ENCODE measurements around the gene PKIB.

PKIB gene

DNA sequence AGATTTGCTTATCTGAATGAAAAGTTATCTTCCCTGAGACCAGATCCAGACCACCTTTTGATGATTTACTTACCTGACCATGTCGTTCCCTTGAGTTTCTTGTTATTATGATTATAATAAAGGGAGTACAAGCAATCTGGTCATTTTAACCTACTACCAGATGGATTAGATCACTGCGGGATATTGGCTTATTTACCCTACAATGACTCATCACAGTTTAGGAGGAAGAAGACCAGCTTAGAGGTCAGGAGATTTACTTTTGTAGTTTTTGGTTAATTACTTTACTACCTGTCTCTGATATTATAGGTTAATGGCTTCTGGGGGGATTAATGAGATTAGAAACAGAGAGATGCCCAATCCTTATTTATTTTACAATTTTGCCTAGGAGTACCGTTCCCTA lies 10.7 kb downstream of the PKIB start:
- no peak overlapping the region for H3K27ac ChIP-seq
- no peak for TF ChIP-seq ZFX (IDR thresholded peaks at IDR 0.05)
- TF ChIP-seq, protein P1, sequence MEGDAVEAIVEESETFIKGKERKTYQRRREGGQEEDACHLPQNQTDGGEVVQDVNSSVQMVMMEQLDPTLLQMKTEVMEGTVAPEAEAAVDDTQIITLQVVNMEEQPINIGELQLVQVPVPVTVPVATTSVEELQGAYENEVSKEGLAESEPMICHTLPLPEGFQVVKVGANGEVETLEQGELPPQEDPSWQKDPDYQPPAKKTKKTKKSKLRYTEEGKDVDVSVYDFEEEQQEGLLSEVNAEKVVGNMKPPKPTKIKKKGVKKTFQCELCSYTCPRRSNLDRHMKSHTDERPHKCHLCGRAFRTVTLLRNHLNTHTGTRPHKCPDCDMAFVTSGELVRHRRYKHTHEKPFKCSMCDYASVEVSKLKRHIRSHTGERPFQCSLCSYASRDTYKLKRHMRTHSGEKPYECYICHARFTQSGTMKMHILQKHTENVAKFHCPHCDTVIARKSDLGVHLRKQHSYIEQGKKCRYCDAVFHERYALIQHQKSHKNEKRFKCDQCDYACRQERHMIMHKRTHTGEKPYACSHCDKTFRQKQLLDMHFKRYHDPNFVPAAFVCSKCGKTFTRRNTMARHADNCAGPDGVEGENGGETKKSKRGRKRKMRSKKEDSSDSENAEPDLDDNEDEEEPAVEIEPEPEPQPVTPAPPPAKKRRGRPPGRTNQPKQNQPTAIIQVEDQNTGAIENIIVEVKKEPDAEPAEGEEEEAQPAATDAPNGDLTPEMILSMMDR (conservative IDR thresholded peaks at IDR 0.05): no peak

GRCh38 chr6:122621638-122622037 lies 11.4 kb downstream of the PKIB start:
- H3K27ac ChIP-seq: no peak overlapping the region
- TF ChIP-seq ZFX (IDR thresholded peaks at IDR 0.05): no peak
- TF ChIP-seq, protein P1 (conservative IDR thresholded peaks at IDR 0.05): no peak

GRCh38 chr6:122622479-122622878 lies 12.3 kb downstream of the PKIB start:
- no peak for TF ChIP-seq ZFX (IDR thresholded peaks at IDR 0.05)
- TF ChIP-seq, protein P1 (conservative IDR thresholded peaks at IDR 0.05): no peak
- no peak overlapping the region for H3K27ac ChIP-seq

GRCh38 chr6:122623279-122623678 lies 13.1 kb downstream of the PKIB start:
- H3K27ac ChIP-seq: no peak overlapping the region
- no peak for TF ChIP-seq ZFX (IDR thresholded peaks at IDR 0.05)
- TF ChIP-seq, protein P1 (conservative IDR thresholded peaks at IDR 0.05): no peak

DNA sequence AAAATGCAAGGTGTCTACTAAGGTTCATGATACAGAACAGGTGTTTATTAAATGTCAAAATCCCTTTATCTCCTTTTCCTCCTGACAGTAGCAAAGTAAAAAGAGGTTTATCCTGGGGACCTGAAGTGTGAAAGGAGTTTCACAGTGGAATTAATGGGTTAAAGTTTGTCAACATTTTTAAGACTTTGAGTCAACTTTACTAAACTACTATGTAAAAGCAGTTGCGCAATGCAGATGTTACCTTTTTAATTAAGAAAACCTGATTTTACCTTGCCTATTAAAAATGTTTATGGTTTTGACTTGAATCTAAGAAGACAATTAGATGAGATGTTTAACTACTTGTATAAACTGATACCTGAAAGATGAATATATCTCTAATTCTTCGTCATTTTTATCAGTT lies 14.6 kb downstream of the PKIB start:
- TF ChIP-seq ZFX (IDR thresholded peaks at IDR 0.05): no peak
- TF ChIP-seq, protein P1 (conservative IDR thresholded peaks at IDR 0.05): no peak
- H3K27ac ChIP-seq: no peak overlapping the region

DNA sequence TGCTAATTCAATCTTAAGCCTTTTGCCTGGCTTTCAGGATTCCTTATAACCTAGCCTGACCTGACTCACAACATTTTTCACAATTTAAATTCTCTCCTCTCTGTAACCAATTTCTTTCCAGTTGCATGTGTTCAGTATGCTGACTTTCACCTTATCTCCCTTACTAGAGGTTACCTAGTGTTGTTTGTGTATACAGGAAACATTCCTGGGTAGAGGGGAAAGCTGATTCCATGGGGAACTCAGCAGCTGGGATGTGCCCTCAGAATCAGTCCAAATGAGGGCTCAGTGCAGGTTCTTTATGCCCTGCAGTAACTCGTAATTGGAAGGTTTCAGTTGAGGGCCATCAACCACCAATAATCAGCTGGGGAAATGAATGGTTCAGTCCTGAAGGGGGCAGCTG lies 18.5 kb downstream of the PKIB start:
- no peak overlapping the region for H3K27ac ChIP-seq
- TF ChIP-seq, protein P1 (conservative IDR thresholded peaks at IDR 0.05): no peak; the same call in 1 of the 2 replicates
- no peak for TF ChIP-seq ZFX (IDR thresholded peaks at IDR 0.05)

DNA sequence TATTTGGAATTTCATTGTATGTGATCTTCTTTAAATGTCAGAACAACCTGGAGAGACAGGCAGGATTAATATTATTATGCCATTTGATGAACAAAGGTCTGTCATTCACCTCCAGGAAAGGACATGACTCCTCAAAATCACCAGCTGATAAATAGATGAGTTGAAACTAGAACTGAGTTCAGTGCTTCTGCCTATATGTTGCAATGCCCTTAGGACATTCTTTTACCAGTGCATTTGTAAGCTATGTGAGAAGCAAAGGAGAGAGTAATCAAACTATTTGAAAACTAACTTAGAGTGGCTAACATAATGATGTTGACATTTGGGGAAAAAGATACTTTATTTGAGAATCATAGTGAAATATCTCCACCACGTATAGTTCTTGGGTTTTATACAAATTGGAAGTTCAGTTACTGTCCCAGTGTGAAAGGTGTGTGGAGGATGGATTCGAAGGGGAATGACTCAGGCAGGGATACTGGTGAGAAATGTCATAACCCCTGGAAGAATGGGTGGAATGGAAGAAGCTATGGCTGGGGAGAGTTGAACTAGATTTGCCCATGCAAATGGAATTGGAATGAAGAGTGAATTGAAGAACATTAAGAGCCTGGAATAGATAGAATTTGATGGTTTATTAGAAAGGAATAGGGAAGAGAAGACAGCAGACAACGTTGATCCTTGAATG lies 21.5 kb downstream of the PKIB start:
- TF ChIP-seq, protein P1 (conservative IDR thresholded peaks at IDR 0.05): no peak
- no peak for TF ChIP-seq ZFX (IDR thresholded peaks at IDR 0.05)
- no peak overlapping the region for H3K27ac ChIP-seq
